Muscle of back (tissue), 11 donors: ENCODE measurements around the gene KIF25. TPM values are rescaled to one million over a fixed set of nuclear protein-coding genes. Genes with fewer than 3 reads are reported as not detected.
"Not testable (repeated sequence)": the region's sequence is repeated elsewhere in the genome, so short reads cannot be mapped to it uniquely, and the experiment has no call there.

ENCODE experiments used
- DNase-seq, 3 donors: peaks; one replicate each; pipeline versions ENCODE4 v3.0.0 to v3.0.0-alpha.2; 2013
- polyA plus RNA-seq, 10 donors: library from polyadenylated mRNA; unstranded; fragments of 120-200 nt; gene quantifications; one replicate each; pipeline ENCODE4 v1.2.1, GENCODE V29; 2013; ENCODE audit not compliant: insufficient read length in 10 of 10

The KIF25 gene
- polyA plus RNA-seq, 10 donors = 0.37 to 2.0 (median 0.80) TPM

- DNase-seq = peak in 2 of 3 donors; percentile 7 to 67
Observed at GRCh38 chr6:167974640-167975344, 22.7 kb upstream of the KIF25 start.

- DNase-seq = no peak
Observed at GRCh38 chr6:167975458-167975857, 22.0 kb upstream of the KIF25 start.

GRCh38 chr6:167976116-167976657, 21.3 kb upstream of the KIF25 start:
- DNase-seq = not testable (repeated sequence)

GRCh38 chr6:167976708-167977107, 20.8 kb upstream of the KIF25 start:
- no peak for DNase-seq

- no peak for DNase-seq
Observed at GRCh38 chr6:167977717-167978467, 19.6 kb upstream of the KIF25 start.

GRCh38 chr6:167978607-167979006, 18.9 kb upstream of the KIF25 start:
- DNase-seq = no peak

GRCh38 chr6:167979436-167980139, 17.9 kb upstream of the KIF25 start:
- no peak for DNase-seq

GRCh38 chr6:167980911-167981580, 16.4 kb upstream of the KIF25 start:
- no peak for DNase-seq

GRCh38 chr6:167981916-167982462, 15.5 kb upstream of the KIF25 start:
- DNase-seq = no peak

GRCh38 chr6:167984144-167984719, 13.2 kb upstream of the KIF25 start:
- DNase-seq = no peak

- DNase-seq = no peak
Observed at GRCh38 chr6:167984876-167985604, 12.4 kb upstream of the KIF25 start.

GRCh38 chr6:167985911-167986595, 11.4 kb upstream of the KIF25 start:
- no peak for DNase-seq

- peak; percentile 42 to 78 (median 62) for DNase-seq
Observed at GRCh38 chr6:167987396-167988153, 9.9 kb upstream of the KIF25 start.

GRCh38 chr6:167988154-167988495, 9.3 kb upstream of the KIF25 start:
- DNase-seq = peak in 2 of 3 donors; percentile 40 to 67

- DNase-seq = no peak
Observed at GRCh38 chr6:167988945-167989841, 8.3 kb upstream of the KIF25 start.

- DNase-seq = no peak
Observed at GRCh38 chr6:167990016-167990945, 7.2 kb upstream of the KIF25 start.

GRCh38 chr6:167993169-167993568, 4.3 kb upstream of the KIF25 start:
- DNase-seq = peak in 1 of 3 donors; percentile 69
